K562 (cell line): ENCODE measurements around the gene RGS19. TPM values are rescaled to one million over a fixed set of nuclear protein-coding genes. Genes with fewer than 3 reads are reported as not detected.
"Not testable (repeated sequence)": the region's sequence is repeated elsewhere in the genome, so short reads cannot be mapped to it uniquely, and the experiment has no call there.

Experiments
- ATAC-seq: fragments of 200-7000 bp; cut with Tn5 transposase; 3 replicates; pipeline ENCODE4 v1.9.1; 2020; ENCODE audit warnings: moderate library complexity
- BruUV-seq: library from RNA; stranded (reverse); fragments of 400-500 nt; replicated peaks from 2 replicates; lab custom pipeline; 2021; lab: Mats Ljungman, UMichigan
- CTCF ChIA-PET: fragments of 300-600 bp; formaldehyde crosslinking; extraction: SDS; loops from one replicate; lab custom pipeline; 2021; ENCODE audit warnings: low intra/inter-chr PET ratio; lab: Yijun Ruan, JAX
- POLR2A ChIA-PET: fragments of 300-600, 350-650 bp; sonication (Branson Sonifier 250); formaldehyde crosslinking; extraction: SDS; loops from one replicate; lab custom pipeline; 2021; ENCODE audit warnings: antibody characterized with exemption, inconsistent platforms; lab: Yijun Ruan, JAX
- DNase-seq, 4 experiments: peaks; one replicate each; pipeline versions ENCODE4 v3.0.0 to v3.0.0-alpha.2; 2011 to 2018; ENCODE audit warnings: low spot score in 3 of 4, mixed read lengths in 3 of 4; ENCODE audit errors: extremely low read depth in 1 of 4
- FAIRE-seq: peaks from 2 replicates; lab custom pipeline; 2011; peaks lifted over from hg19 to GRCh38; lab: Jason Lieb, UNC
- H2AFZ ChIP-seq: 2 replicates; pipeline ENCODE4 v1.6.0; 2011; ENCODE audit warnings: low read depth, low read length, control low read depth, inconsistent platforms
- H3K27ac ChIP-seq: fragments of 200-600 bp; 3 replicates; pipeline ENCODE4 v1.8.0; 2011; ENCODE audit warnings: low read depth, mild to moderate bottlenecking, control low read depth, inconsistent platforms, low read length, moderate library complexity, mixed read lengths; ENCODE audit errors: extremely low read depth
- H3K27me3 ChIP-seq, 2 experiments: fragments of 300-600 bp in 1 of 2; 2 replicates in 1 of 2; 3 replicates in 1 of 2; pipeline versions ENCODE4 v1.6.0 to v1.8.0; 2011; ENCODE audit warnings: inconsistent platforms in 2 of 2, low read length in 2 of 2, mild to moderate bottlenecking in 1 of 2, mixed read lengths in 1 of 2, moderate library complexity in 1 of 2; ENCODE audit not compliant: control insufficient read depth in 2 of 2, insufficient read depth in 2 of 2
- H3K36me3 ChIP-seq: fragments of 300-600 bp; 3 replicates; pipeline ENCODE4 v1.8.0; 2011; ENCODE audit warnings: mild to moderate bottlenecking, low read length, inconsistent platforms; ENCODE audit not compliant: control insufficient read depth, insufficient read depth
- H3K4me1 ChIP-seq, 2 experiments: fragments of 200-600 bp in 1 of 2; replicated peaks in 1 of 2; 2 replicates in 1 of 2; 3 replicates in 1 of 2; pipeline versions ENCODE4 v1.5.1 to v1.8.0; 2011; ENCODE audit warnings: inconsistent platforms in 2 of 2, low read length in 2 of 2, mild to moderate bottlenecking in 1 of 2, mixed read lengths in 1 of 2, moderate library complexity in 1 of 2; ENCODE audit not compliant: control insufficient read depth in 2 of 2, insufficient read depth in 2 of 2
- H3K4me2 ChIP-seq: 2 replicates; pipeline ENCODE4 v1.6.1; 2011; ENCODE audit warnings: low read length, control low read depth, inconsistent platforms, mixed read lengths; ENCODE audit not compliant: insufficient read depth
- H3K4me3 ChIP-seq: fragments of 200-600 bp; sonication (generic), shearing (Covaris generic); 2 replicates; pipeline ENCODE4 v1.5.1; 2016; ENCODE audit warnings: control low read depth, inconsistent platforms
- H3K79me2 ChIP-seq: fragments of 200-600 bp; 3 replicates; pipeline ENCODE4 v1.8.0; 2011; ENCODE audit warnings: low read length, inconsistent platforms; ENCODE audit not compliant: control insufficient read depth, insufficient read depth
- H3K9ac ChIP-seq, 2 experiments: 2 replicates each; pipeline versions ENCODE4 v1.6.0 to v1.6.1; 2011; ENCODE audit warnings: low read depth in 2 of 2, low read length in 2 of 2, control low read depth in 1 of 2, inconsistent platforms in 1 of 2, mild to moderate bottlenecking in 1 of 2, mixed read lengths in 1 of 2; ENCODE audit not compliant: insufficient read depth in 1 of 2
- H3K9me1 ChIP-seq: one replicate; pipeline ENCODE4 v1.6.0; 2011; ENCODE audit warnings: inconsistent platforms, mild to moderate bottlenecking, low read length, moderate library complexity; ENCODE audit not compliant: control insufficient read depth, insufficient read depth
- H3K9me3 ChIP-seq: replicated peaks from 2 replicates; pipeline ENCODE4 v1.5.1; 2011; ENCODE audit warnings: low read depth, low read length, inconsistent platforms; ENCODE audit not compliant: control insufficient read depth, insufficient read depth
- H4K20me1 ChIP-seq: replicated peaks from 2 replicates; pipeline ENCODE4 v1.6.1; 2011; ENCODE audit warnings: low read length, inconsistent platforms, mixed read lengths; ENCODE audit not compliant: control insufficient read depth, insufficient read depth
- HNRNPL ChIP-seq: fragments of 200-400 bp; formaldehyde crosslinking; IDR thresholded peaks from 2 replicates; pipeline ENCODE4 v1.6.1; 2017; ENCODE audit warnings: low read depth, mild to moderate bottlenecking, low read length
- LARP7 ChIP-seq: fragments of 450-650 bp; IDR thresholded peaks from 2 replicates; pipeline ENCODE4 v1.6.1; 2016
- WGBS: fragments of 100-300 bp; shearing (Covaris generic); methylation state at CpG from one replicate; pipeline ENCODE4 v1.1.6; 2016; ENCODE audit warnings: low coverage, mixed read lengths; ENCODE audit not compliant: insufficient coverage; ENCODE audit errors: missing lambda C conversion rate; 5-methylcytosine and 5-hydroxymethylcytosine counted together
- in situ Hi-C: fragments of 300-500 bp; cut with MboI; formaldehyde crosslinking; loops from 4 replicates; pipeline ENCODE4 v1.15.0; 2018; ENCODE audit warnings: inconsistent platforms, mixed read lengths
- intact Hi-C: fragments of 100-400 bp; cut with micrococcal nuclease; formaldehyde crosslinking; loops from 2 replicates; pipeline ENCODE4 v1.14.2; 2022
- polyA plus RNA-seq, 8 experiments: library from polyadenylated mRNA; depleted of rRNA in 4 of 8; stranded (reverse) in 5 of 8; unstranded in 3 of 8; fragments of >200 nt; fragmentation: Nextera tagmentation in 2 of 8; fragmentation: Illumina TruSeq in 1 of 8; extraction: Ambion mirVana in 2 of 8; extraction: Trizol in 1 of 8; gene quantifications; 2 replicates each; pipeline versions ENCODE4 v1.2.1 to v1.2.3, GENCODE V29; 2011 to 2014; ENCODE audit warnings: inconsistent platforms in 1 of 8, missing spikeins in 1 of 8
- total RNA-seq, 7 experiments: library from RNA; depleted of rRNA in 6 of 7; stranded (reverse); fragments of >200 nt in 6 of 7; fragmentation: Illumina TruSeq in 2 of 7; extraction: Trizol in 2 of 7; gene quantifications; 2 replicates each; pipeline versions ENCODE4 v1.2.1 to v1.2.3, GENCODE V29; 2011 to 2021; ENCODE audit warnings: low replicate concordance in 1 of 7
- TF ChIP-seq, protein P1 (sequence below), 2 experiments: fragments of 450-650 bp; conservative IDR thresholded peaks; 2 replicates each; pipeline ENCODE4 v1.6.1; 2017; ENCODE audit warnings: mild to moderate bottlenecking in 2 of 2, moderate library complexity in 2 of 2
- TF ChIP-seq, protein P2 (sequence below): sonication (generic); formaldehyde crosslinking; IDR thresholded peaks from 2 replicates; pipeline ENCODE4 v1.8.0; 2022; ENCODE audit warnings: mild to moderate bottlenecking, missing genetic modification reagents

RGS19 gene
- total and polyA plus RNA-seq, 9 of the 15 experiments (the other 6 are each of a cell fraction or from before 2014, with no cell fraction given) = 0.41 to 23.7 (median 14.6) TPM

- H3K9me1 ChIP-seq, in situ Hi-C loops, H3K36me3 ChIP-seq, FAIRE-seq, BruUV-seq, H3K79me2 ChIP-seq, DNase-seq, ATAC-seq, intact Hi-C loops, H3K4me2 ChIP-seq, CTCF ChIA-PET, H3K27ac ChIP-seq, H2AFZ ChIP-seq, H3K9ac ChIP-seq, H3K4me3 ChIP-seq, POLR2A ChIA-PET, H3K9me3 ChIP-seq: not testable (repeated sequence)
- peak; percentile 15; the same call in 1 of the 2 replicates for TF ChIP-seq HNRNPL
- peaks cover 14 to 48% of the 10 kb centered on the region in 2 experiments; a peak in 4 of 5 replicates for H3K27me3 ChIP-seq
- WGBS = 0% methylated on average over 2 of the region's 6 CpGs
- peaks cover 3 to 22% of the 10 kb centered on the region in 2 experiments; a peak in 2 of 5 replicates for H3K4me1 ChIP-seq
- H4K20me1 ChIP-seq = peaks cover 12% of the 10 kb centered on the region; the same call in 1 of the 2 replicates
These were observed 38.1 kb upstream of the RGS19 start for GRCh38 chr20:64117432-64117777.

GRCh38 chr20:64116541-64117431 lies 37.5 kb upstream of the RGS19 start:
- Histone ChIP-seq H3K9me3 (no peaks in the 10 kb centered on the region), H3K79me2 (no peaks in the 10 kb centered on the region)
- FAIRE-seq (no peak), ATAC-seq (no peak; the same call in 2 of the 3 replicates)
- BruUV-seq = no TSS peak
- TF ChIP-seq, protein P1, sequence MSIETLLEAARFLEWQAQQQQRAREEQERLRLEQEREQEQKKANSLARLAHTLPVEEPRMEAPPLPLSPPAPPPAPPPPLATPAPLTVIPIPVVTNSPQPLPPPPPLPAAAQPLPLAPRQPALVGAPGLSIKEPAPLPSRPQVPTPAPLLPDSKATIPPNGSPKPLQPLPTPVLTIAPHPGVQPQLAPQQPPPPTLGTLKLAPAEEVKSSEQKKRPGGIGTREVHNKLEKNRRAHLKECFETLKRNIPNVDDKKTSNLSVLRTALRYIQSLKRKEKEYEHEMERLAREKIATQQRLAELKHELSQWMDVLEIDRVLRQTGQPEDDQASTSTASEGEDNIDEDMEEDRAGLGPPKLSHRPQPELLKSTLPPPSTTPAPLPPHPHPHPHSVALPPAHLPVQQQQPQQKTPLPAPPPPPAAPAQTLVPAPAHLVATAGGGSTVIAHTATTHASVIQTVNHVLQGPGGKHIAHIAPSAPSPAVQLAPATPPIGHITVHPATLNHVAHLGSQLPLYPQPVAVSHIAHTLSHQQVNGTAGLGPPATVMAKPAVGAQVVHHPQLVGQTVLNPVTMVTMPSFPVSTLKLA (conservative IDR thresholded peaks at IDR 0.05) = no peak
- TF ChIP-seq, protein P2, sequence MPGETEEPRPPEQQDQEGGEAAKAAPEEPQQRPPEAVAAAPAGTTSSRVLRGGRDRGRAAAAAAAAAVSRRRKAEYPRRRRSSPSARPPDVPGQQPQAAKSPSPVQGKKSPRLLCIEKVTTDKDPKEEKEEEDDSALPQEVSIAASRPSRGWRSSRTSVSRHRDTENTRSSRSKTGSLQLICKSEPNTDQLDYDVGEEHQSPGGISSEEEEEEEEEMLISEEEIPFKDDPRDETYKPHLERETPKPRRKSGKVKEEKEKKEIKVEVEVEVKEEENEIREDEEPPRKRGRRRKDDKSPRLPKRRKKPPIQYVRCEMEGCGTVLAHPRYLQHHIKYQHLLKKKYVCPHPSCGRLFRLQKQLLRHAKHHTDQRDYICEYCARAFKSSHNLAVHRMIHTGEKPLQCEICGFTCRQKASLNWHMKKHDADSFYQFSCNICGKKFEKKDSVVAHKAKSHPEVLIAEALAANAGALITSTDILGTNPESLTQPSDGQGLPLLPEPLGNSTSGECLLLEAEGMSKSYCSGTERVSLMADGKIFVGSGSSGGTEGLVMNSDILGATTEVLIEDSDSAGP (CRISPR knock-in tag) = no peak
- TF ChIP-seq LARP7 = no peak
- TF ChIP-seq, all 486 proteins: peak for 0
- intact Hi-C loops = no loop called here
- in situ Hi-C loops = no loop called here
- H3K9me1 ChIP-seq = no peaks in the 10 kb centered on the region
- WGBS = 2% methylated on average over 15 of the region's 17 CpGs
- ChIA-PET POLR2A (interaction anchor here (1.3 kb wide), 1 partner anchor 11 kb away, joined by 3 read pairs; no protein-coding TSS in a partner anchor), CTCF (no interaction called here)
- no peak overlapping the region for H2AFZ ChIP-seq
- H3K36me3 ChIP-seq = no peaks in the 10 kb centered on the region
- no peak overlapping the region for H3K9ac ChIP-seq
- peaks cover 3 to 27% of the 10 kb centered on the region in 2 experiments; a peak in 2 of 5 replicates for H3K4me1 ChIP-seq
- no peak overlapping the region for H3K4me3 ChIP-seq
- H3K27me3 ChIP-seq = peaks cover 15 to 50% of the 10 kb centered on the region in 2 experiments; a peak in 4 of 5 replicates
- no peak overlapping the region for H3K27ac ChIP-seq
- H4K20me1 ChIP-seq = peaks cover 12% of the 10 kb centered on the region; the same call in 1 of the 2 replicates
- DNase-seq = no peak
- H3K4me2 ChIP-seq = no peak overlapping the region
